SK-N-MC (cell line): ENCODE data around the gene COL4A3.

Source experiments
- EZH2 ChIP-seq: fragments of 200-600 bp; sonication (generic); IDR thresholded peaks from one replicate; pipeline ENCODE4 v1.6.1; 2017; ENCODE audit warnings: antibody characterized with exemption
- FOXP2 ChIP-seq: optimal IDR thresholded peaks from 2 replicates; pipeline ENCODE3; 2011; ENCODE audit warnings: mild to moderate bottlenecking, moderate library complexity; ENCODE audit not compliant: insufficient read depth; ENCODE audit errors: extremely low read length, control extremely low read depth
- POLR2AphosphoS5 ChIP-seq: IDR thresholded peaks from 2 replicates; pipeline ENCODE4 v1.6.1; 2012; ENCODE audit warnings: mild to moderate bottlenecking, low read depth, low read length, borderline replicate concordance

DNA sequence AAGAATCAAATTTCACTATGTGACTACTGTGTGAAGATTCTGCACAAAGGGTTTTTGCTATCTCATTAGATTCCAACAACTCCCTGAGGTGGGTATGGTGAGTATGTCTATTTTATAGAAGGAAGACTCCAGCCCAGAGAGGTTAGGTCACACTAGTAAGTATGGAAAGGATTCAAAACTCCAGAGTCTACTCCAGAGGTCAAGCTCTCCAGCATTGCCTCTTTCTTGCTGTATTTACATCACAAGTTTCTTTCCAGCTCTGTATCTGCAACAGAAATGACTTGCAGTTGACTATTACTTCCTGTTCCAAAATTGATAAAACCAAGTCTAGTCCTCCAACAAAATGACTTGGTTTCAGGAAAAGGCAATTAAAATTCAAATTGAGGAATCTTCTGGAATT is 2.5 kb upstream of the COL4A3 start:
- TF ChIP-seq EZH2 (no peak), POLR2AphosphoS5 (no peak), FOXP2 (no peak)
